VCaP (cell line): ENCODE data around the gene TEX30.
A peak's percentile ranks its signal among the peaks of the same experiment; 100 is the strongest.

ENCODE experiments used
- H3K27ac ChIP-seq: fragments of 450-650 bp; 2 replicates; pipeline ENCODE4 v1.5.1; 2017
- TF ChIP-seq, protein P1 (sequence below): fragments of 450-650 bp; conservative IDR thresholded peaks from 2 replicates; pipeline ENCODE4 v1.5.1; 2017; ENCODE audit warnings: mild to moderate bottlenecking, moderate library complexity

Gene TEX30

DNA sequence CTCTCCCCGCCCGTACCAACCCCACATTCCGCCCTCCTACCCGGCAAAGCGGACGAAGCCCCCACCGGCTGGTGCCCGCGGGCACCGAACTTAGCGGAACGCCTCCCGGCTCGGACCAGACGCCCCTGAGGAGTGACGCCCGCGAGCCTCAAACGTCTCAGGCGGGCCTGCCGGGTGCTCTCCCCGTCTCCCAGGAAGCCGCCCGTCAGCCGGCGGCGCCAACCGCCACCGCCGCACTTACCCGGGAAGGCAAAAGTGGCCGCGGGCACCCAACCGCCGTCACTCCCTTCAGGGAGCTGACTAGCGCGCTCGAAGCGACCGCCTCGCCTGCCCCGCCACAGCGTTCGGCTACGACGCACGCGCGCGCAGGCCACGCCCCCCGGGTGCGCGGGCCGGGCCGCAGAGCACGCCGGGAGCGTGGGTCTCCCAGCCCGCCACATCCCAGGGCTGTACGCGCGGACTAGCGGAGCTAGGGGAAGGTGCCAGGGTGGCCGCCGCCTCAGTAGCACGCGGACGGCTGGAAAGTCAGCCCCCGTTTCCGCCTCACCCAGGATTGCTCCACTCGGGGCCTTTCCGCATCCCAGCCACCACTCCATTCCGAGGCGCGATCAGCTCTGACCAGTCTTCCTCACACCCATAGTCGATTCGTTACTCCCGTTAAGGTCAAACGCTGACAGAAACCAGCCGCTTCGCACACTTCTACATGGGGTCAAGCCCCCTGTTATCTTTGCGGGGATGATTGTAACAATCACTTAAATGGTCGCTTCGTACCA, at the start of gene TEX30:
Gene TEX30 (minus strand): TSS at position 346 of the 773 bp plus-strand sequence. CDS start 3,760 bp downstream, outside the sequence.
- TF ChIP-seq, protein P1, sequence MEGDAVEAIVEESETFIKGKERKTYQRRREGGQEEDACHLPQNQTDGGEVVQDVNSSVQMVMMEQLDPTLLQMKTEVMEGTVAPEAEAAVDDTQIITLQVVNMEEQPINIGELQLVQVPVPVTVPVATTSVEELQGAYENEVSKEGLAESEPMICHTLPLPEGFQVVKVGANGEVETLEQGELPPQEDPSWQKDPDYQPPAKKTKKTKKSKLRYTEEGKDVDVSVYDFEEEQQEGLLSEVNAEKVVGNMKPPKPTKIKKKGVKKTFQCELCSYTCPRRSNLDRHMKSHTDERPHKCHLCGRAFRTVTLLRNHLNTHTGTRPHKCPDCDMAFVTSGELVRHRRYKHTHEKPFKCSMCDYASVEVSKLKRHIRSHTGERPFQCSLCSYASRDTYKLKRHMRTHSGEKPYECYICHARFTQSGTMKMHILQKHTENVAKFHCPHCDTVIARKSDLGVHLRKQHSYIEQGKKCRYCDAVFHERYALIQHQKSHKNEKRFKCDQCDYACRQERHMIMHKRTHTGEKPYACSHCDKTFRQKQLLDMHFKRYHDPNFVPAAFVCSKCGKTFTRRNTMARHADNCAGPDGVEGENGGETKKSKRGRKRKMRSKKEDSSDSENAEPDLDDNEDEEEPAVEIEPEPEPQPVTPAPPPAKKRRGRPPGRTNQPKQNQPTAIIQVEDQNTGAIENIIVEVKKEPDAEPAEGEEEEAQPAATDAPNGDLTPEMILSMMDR = no peak
- H3K27ac ChIP-seq = peak within 1 kb of the TSS; percentile 75

GRCh38 chr13:102817907-102818306, 44.3 kb upstream of the TEX30 start:
- H3K27ac ChIP-seq = no peak overlapping the region
- TF ChIP-seq, protein P1 = no peak

- TF ChIP-seq, protein P1 = no peak
- H3K27ac ChIP-seq = no peak overlapping the region
These were observed 43.7 kb upstream of the TEX30 start for GRCh38 chr13:102817241-102817640.

GRCh38 chr13:102816708-102817107, 43.1 kb upstream of the TEX30 start:
- no peak overlapping the region for H3K27ac ChIP-seq
- TF ChIP-seq, protein P1 = no peak

- TF ChIP-seq, protein P1 = no peak
- H3K27ac ChIP-seq = no peak overlapping the region
These were observed 42.2 kb upstream of the TEX30 start for GRCh38 chr13:102815788-102816187.

- TF ChIP-seq, protein P1 = no peak
- no peak overlapping the region for H3K27ac ChIP-seq
These were observed 41.2 kb upstream of the TEX30 start for GRCh38 chr13:102814793-102815192.

DNA sequence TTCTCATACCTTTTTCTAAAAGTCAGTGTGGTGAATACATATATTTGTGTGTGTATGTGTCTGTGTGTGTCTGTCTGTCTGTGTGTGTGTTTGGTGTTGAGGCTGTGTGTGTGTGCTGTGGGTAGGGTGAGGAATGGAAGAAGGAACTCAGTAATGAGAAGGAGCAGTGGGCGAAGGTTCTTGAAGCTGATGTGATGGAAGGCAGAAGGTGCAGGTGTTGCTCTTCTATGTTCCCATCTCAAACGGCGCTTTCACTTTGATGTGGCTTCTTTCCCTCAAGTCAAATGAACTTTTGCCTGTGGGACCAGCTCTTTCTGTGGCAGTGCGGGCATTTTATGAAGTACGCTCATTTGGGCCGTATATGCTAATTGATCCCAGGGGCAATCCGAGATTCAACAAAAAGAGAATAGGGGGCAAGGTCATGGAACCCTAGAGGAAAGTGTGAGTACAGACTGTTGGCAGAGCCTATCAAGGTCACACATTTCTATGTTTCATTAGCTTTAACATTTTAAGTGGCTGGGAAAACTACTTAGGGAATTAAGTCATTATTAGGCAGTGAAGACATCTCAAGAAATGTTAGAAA, 40.5 kb upstream of the TEX30 start:
- TF ChIP-seq, protein P1 = no peak
- H3K27ac ChIP-seq = no peak overlapping the region
